HFFc6 (cell line): ENCODE data around the gene MB. TPM values are rescaled to one million over a fixed set of nuclear protein-coding genes. Genes with fewer than 3 reads are reported as not detected.

Experiments
- DNase-seq: peaks from one replicate; pipeline ENCODE4 v3.0.0-alpha.2; 2018
- H3K27ac Mint-ChIP-seq: 2 replicates; pipeline ENCODE4 v1.8.0; 2020; ENCODE audit warnings: mild to moderate bottlenecking, mixed read lengths
- H3K27me3 Mint-ChIP-seq: 2 replicates; pipeline ENCODE4 v1.8.0; 2021; ENCODE audit warnings: mild to moderate bottlenecking, moderate library complexity, mixed read lengths; ENCODE audit not compliant: insufficient read depth
- H3K36me3 Mint-ChIP-seq: 2 replicates; pipeline ENCODE4 v1.8.0; 2021; ENCODE audit warnings: low read depth, mixed read lengths
- H3K4me1 Mint-ChIP-seq: 2 replicates; pipeline ENCODE4 v1.8.0; 2020; ENCODE audit warnings: low read depth, mixed read lengths
- H3K4me3 Mint-ChIP-seq: 2 replicates; pipeline ENCODE4 v1.8.0; 2020; ENCODE audit warnings: mild to moderate bottlenecking, moderate library complexity, mixed read lengths
- H3K9me3 Mint-ChIP-seq: 2 replicates; pipeline ENCODE4 v1.8.0; 2020; ENCODE audit warnings: mild to moderate bottlenecking, mixed read lengths
- CTCF ChIP-seq: fragments of 200-600 bp; sonication (generic); IDR thresholded peaks from 2 replicates; pipeline ENCODE4 v1.5.0; 2021; ENCODE audit warnings: antibody characterized with exemption, mild to moderate bottlenecking
- total RNA-seq, 6 experiments: library from RNA; stranded (reverse); fragmentation: NEBNext Ultra II Directional; extraction: Animal tissue kit (Norgen Biotek cat#: 25700); gene quantifications; 2 replicates in 1 of 6; 3 replicates in 5 of 6; pipeline ENCODE4 v1.2.3, GENCODE V29; 2021

The MB gene
- total RNA-seq, 6 experiments from 2014 or later: not detected

- Mint-ChIP-seq H3K9me3 (peaks cover 4% of the 10 kb centered on the region), H3K4me1 (peaks cover 26% of the 10 kb centered on the region), H3K36me3 (peaks cover 30% of the 10 kb centered on the region), H3K27me3 (no peaks in the 10 kb centered on the region; the same call in 1 of the 2 replicates), H3K27ac (peak overlapping the region; percentile 57), H3K4me3 (no peak overlapping the region)
- no peak for TF ChIP-seq CTCF
- DNase-seq: peak; percentile 41
Measured at GRCh38 chr22:35660291-35661127, 43.4 kb upstream of the MB start.

GRCh38 chr22:35657571-35658312 is 40.6 kb upstream of the MB start:
- H3K4me1 Mint-ChIP-seq: peaks cover 24% of the 10 kb centered on the region
- H3K4me3 Mint-ChIP-seq: no peak overlapping the region
- no peak for TF ChIP-seq CTCF
- DNase-seq: no peak
- H3K27me3 Mint-ChIP-seq: no peaks in the 10 kb centered on the region; the same call in 1 of the 2 replicates
- H3K36me3 Mint-ChIP-seq: peaks cover 26% of the 10 kb centered on the region
- no peaks in the 10 kb centered on the region for H3K9me3 Mint-ChIP-seq
- H3K27ac Mint-ChIP-seq: no peak overlapping the region

- no peak for TF ChIP-seq CTCF
- Mint-ChIP-seq H3K36me3 (peaks cover 26% of the 10 kb centered on the region), H3K4me3 (no peak overlapping the region), H3K27me3 (no peaks in the 10 kb centered on the region; the same call in 1 of the 2 replicates), H3K27ac (no peak overlapping the region), H3K4me1 (peaks cover 9% of the 10 kb centered on the region), H3K9me3 (peaks cover under 1% of the 10 kb centered on the region; the same call in 1 of the 2 replicates)
- DNase-seq: no peak
Measured at GRCh38 chr22:35656284-35656752, 39.2 kb upstream of the MB start.

- Mint-ChIP-seq H3K4me1 (peaks cover 8% of the 10 kb centered on the region), H3K4me3 (no peak overlapping the region), H3K27ac (no peak overlapping the region), H3K9me3 (peaks cover 8% of the 10 kb centered on the region; the same call in 1 of the 2 replicates), H3K27me3 (no peaks in the 10 kb centered on the region; the same call in 1 of the 2 replicates), H3K36me3 (peaks cover 25% of the 10 kb centered on the region)
- DNase-seq: no peak
- no peak for TF ChIP-seq CTCF
Measured at GRCh38 chr22:35653824-35654223, 36.7 kb upstream of the MB start.

GRCh38 chr22:35651085-35651484 is 34.0 kb upstream of the MB start:
- Mint-ChIP-seq H3K4me1 (peaks cover 35% of the 10 kb centered on the region), H3K27ac (no peak overlapping the region), H3K36me3 (peaks cover 6% of the 10 kb centered on the region), H3K9me3 (peaks cover 8% of the 10 kb centered on the region; the same call in 1 of the 2 replicates), H3K4me3 (no peak overlapping the region), H3K27me3 (no peaks in the 10 kb centered on the region; the same call in 1 of the 2 replicates)
- TF ChIP-seq CTCF: no peak
- no peak for DNase-seq
